G401.6 (cell line): Measurements from ENCODE around the gene ADM5.

Source experiments
- FAIRE-seq: peaks from 2 replicates; lab custom pipeline; 2012; peaks lifted over from hg19 to GRCh38; lab: Jason Lieb, UNC

Gene ADM5

GRCh38 chr19:49689133-49690078 lies at the start of gene ADM5:
ADM5 (plus strand) TSS chr19:49689594; CDS start chr19:49689838, 244 bp downstream.
- no peak for FAIRE-seq

DNA sequence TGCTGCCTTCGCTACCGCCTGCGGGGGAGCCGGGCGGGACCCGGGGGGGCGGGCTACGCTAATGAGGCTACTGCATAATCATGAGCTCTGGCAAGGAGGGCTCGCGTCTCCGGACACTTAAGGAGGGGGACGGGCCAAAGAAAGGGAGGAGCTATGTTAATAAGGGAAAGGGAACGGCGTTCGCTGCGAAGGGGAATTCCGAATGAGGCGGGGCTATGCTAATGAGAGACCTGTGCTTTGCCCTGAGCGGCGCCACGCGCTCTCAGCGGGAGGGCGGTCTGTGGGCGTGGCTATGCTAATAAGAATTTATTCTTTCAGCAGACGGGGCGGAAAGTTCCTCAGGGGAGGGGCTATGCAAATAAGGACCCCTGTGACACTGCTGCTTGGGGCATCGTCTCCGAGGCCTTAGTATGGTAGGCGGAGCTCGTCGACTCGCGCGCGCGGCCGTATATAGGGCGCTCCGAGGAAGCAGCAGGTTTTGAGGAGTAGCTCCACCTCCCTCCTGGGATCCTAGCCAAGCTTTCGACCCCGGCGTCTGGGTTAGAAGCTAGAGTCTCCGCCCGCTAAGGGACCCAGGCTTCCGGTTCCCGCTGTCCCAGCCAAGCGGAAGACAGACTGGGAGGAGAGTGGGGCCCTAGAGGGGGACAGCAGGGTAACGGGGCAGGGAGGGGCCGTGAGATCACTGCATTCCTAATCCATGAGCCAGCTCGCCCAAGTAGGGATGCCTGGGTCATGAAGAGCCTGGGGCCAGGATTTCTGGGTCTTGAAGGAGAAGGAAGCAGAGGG lies 49.1 kb upstream of the ADM5 start, which contains the start of gene RRAS:
Gene RRAS, minus strand, starts transcription at position 31 of the 786 bp plus-strand sequence. CDS start 45 bp downstream, outside the sequence.
- FAIRE-seq = peak; percentile 100

GRCh38 chr19:49641688-49642491 lies 47.5 kb upstream of the ADM5 start, which contains the start of gene SCAF1:
SCAF1 (plus strand) TSS chr19:49642209; CDS start chr19:49645027, 2,818 bp downstream.
- peak; percentile 96 for FAIRE-seq

- FAIRE-seq = no peak
Measured at GRCh38 chr19:49642492-49643035, 46.8 kb upstream of the ADM5 start.

DNA sequence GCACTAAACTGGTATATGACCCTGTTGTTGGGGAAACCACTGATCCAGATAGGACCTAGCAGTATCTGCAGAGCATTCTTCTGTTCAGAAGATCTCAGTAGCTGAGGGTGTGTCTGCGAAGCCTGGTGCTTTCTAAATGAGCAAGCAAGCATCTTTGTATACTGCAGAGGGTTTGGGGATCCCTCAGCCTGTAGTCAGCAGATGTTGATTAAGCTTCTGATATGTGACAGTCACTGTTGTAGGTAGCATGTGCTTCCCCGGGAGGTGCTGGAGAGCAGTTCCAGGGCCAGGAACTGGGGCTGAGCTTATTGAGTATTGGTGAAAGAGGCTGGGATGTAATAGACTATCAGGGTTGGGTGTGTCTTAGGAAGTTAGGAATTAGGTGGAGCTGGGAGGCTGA lies 45.9 kb upstream of the ADM5 start:
- no peak for FAIRE-seq

- no peak for FAIRE-seq
Measured at GRCh38 chr19:49645592-49645991, 43.8 kb upstream of the ADM5 start.

DNA sequence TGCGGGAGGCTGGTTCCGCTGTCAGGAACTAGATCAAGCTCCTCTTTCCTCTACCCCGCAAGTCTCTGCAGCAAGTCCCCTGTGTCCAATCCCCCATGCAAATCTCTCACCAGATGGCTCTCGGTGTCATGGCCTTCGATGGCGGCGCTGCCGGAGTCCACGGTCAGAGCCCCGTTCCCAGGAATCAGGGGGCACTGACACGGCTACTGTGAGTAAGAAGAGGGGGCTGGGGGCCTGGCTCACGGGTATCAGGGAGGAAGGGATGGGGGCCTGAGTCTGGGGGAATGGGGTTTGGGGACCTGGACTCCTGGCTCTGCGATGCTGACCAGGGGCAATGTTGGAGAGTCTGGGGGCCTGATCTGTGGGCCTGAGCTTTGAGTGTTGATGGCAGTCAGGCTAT lies 43.4 kb upstream of the ADM5 start:
- no peak for FAIRE-seq

DNA sequence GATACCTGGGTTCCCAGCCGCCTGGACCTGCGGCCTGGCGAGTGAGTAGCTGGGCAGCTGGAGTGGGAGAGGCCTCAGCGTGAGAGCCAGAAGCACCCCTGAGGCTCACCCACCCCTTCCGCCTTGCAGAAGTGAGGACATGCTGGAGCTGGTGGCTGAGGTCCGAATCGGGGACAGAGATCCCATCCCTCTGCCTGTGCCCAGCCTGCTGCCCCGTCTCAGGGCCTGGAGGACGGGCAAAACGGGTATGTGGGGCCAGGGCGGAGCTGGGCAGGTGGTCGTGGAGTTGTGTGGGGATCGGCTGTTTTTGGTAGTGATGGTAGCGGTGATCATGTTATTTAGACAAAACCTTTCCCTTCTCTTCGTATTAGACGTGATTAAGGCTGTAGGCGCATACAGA lies 42.8 kb upstream of the ADM5 start:
- no peak for FAIRE-seq

DNA sequence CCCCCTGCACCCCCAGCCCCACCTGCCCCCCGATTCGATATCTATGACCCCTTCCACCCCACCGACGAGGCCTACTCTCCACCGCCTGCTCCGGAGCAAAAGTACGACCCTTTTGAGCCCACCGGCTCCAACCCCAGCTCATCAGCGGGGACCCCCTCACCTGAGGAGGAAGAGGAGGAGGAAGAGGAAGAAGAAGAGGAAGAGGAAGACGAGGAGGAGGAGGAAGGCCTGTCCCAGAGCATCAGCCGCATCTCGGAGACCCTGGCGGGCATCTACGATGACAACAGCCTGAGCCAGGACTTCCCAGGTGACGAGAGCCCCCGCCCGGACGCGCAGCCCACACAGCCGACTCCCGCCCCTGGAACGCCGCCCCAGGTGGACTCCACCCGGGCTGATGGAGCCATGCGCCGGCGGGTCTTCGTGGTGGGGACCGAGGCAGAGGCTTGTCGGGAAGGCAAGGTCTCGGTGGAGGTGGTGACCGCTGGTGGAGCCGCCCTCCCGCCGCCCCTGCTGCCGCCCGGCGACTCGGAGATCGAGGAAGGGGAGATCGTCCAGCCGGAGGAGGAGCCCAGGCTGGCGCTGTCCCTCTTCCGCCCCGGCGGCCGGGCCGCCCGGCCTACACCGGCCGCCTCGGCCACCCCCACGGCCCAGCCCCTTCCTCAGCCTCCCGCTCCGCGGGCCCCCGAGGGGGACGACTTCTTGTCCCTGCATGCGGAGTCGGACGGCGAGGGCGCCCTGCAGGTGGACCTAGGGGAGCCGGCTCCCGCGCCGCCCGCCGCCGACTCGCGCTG lies 38.2 kb upstream of the ADM5 start:
- no peak for FAIRE-seq

DNA sequence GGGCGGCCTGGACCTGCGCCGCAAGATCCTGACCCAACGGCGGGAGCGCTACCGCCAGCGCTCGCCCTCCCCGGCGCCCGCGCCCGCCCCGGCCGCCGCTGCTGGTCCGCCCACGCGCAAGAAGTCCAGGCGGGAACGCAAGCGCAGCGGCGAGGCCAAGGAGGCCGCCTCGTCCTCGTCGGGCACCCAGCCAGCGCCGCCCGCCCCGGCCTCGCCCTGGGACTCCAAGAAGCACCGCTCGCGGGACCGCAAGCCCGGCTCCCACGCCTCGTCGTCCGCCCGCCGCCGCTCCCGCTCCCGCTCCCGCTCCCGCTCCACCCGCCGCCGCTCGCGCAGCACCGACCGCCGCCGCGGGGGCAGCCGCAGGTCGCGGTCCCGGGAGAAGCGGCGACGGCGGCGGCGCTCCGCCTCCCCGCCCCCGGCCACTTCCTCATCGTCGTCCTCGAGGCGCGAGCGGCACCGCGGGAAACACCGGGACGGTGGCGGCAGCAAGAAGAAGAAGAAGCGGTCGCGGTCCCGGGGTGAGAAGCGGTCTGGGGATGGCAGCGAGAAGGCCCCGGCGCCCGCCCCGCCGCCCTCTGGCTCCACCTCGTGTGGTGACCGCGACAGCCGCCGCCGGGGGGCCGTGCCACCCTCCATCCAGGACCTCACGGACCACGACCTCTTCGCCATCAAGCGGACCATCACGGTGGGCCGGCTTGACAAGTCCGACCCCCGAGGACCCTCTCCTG lies 37.4 kb upstream of the ADM5 start:
- FAIRE-seq = no peak

GRCh38 chr19:49652551-49653465 lies 36.6 kb upstream of the ADM5 start:
- FAIRE-seq = no peak

GRCh38 chr19:49653466-49653806 lies 36.0 kb upstream of the ADM5 start:
- FAIRE-seq = no peak

GRCh38 chr19:49654581-49654980 lies 34.8 kb upstream of the ADM5 start:
- FAIRE-seq = no peak

- no peak for FAIRE-seq
Measured at GRCh38 chr19:49655570-49656455, 33.6 kb upstream of the ADM5 start.

DNA sequence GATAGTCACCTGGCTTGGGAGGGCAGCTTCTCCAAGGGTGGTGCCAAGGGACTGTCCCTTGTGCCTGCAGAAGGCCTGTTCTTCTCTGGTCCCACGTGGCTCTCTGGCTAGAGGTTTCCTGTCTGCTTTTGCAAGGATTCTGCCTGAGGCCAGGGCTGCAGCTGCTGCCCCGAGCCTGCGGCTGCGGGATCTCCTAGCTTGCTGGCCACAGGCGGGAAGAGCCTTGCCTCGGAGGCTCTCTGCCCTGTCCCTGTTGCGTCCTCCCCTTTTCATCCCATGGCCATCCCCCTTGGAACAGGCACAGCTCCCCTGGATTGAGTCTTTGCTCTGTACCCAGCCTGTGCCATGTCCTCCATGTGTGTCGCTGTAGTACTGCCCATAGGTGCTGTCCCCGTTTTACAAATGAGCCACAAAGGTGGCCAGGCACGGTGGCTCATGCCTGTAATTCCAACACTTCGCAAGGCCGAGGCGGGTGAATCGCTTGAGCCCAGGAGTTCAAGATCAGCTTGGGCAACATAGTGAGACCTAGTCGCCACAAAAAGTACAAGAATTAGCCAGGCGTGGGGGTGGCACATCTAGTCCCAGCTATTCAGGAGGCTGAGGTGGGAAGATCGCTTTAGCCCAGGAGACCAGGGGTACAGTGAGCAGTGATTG lies 32.8 kb upstream of the ADM5 start:
- no peak for FAIRE-seq

GRCh38 chr19:49657493-49658138 lies 31.8 kb upstream of the ADM5 start:
- FAIRE-seq = no peak

DNA sequence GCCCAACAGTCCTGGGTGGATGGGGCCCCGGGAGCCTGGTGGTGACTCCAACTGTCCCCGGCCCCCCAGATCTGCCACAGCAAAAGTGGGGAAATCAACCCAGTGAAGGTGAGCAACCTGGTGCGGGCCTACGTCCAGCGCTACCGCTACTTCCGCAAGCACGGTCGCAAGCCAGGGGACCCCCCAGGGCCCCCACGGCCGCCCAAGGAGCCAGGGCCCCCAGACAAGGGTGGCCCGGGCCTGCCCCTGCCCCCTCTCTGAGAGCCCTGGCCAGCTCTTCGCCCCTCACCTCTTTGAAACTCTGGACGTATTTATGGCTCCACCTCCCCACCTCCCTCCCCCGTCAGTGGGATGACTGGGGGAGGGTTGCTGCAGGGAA lies 31.3 kb upstream of the ADM5 start:
- FAIRE-seq = no peak
